Measurements from ENCODE around the gene CDK18. TPM values are rescaled to one million over a fixed set of nuclear protein-coding genes. Genes with fewer than 3 reads are reported as not detected.
A peak's percentile ranks its signal among the peaks of the same experiment; 100 is the strongest.

CDK18 gene
- polyA plus RNA-seq, 1 donor: 52.6 TPM

DNA sequence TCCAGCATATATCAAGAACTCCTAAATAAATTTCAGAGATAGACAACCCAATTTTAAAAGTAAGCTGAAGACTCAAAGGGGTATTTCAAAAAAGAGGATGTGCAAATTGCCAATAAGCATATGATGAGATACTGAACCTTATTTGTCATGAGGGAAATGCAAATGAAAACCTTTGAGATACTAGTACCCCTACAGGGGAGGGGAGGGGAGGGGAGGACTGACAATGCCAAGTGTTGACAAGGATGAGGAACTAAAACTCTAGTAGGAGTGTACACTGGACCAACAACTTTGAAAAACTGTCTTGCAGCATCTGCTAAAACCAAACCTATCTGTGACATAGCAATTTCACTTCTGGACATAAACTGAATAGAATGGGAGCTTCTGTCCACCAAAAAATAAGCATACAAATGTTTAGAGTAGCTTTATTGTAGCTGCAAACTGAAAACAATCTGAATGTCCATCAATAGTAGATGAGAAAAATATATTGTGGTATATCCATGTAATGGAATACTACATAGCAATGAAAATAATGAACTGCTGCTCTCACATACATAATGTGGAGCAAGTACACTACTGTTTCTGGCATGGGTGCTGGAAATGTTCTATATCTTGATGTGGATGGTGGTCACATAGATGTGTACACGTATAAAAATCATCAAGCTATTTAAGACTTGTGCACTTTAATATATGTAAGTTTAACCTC lies 57.2 kb downstream of the CDK18 start:
- no CpG with 5 or more reads among the region's 1 CpG for WGBS (ENCODE audit: insufficient coverage, low lambda C conversion rate)
- Histone ChIP-seq H3K27me3 (ENCODE audit: control insufficient read depth, insufficient read depth, low read length) (no peaks in the 10 kb centered on the region), H3K36me3 (ENCODE audit: control insufficient read depth, insufficient read depth, low read length) (no peaks in the 10 kb centered on the region), H3K27ac (ENCODE audit: low read length) (no peak overlapping the region), H3K9me3 (ENCODE audit: control insufficient read depth, low read depth, low read length) (peaks cover 9% of the 10 kb centered on the region), H3K4me1 (ENCODE audit: control insufficient read depth, insufficient read depth, low read length) (peaks cover 4% of the 10 kb centered on the region), H3K4me3 (ENCODE audit: low read length) (no peak overlapping the region)
- DNase-seq: no peak

GRCh38 chr1:205563927-205564441 lies 59.5 kb downstream of the CDK18 start:
- Histone ChIP-seq H3K4me1 (ENCODE audit: control insufficient read depth, insufficient read depth, low read length) (peaks cover 9% of the 10 kb centered on the region), H3K27me3 (ENCODE audit: control insufficient read depth, insufficient read depth, low read length) (peaks cover 19% of the 10 kb centered on the region), H3K9me3 (ENCODE audit: control insufficient read depth, low read depth, low read length) (peaks cover 10% of the 10 kb centered on the region), H3K4me3 (ENCODE audit: low read length) (no peak overlapping the region), H3K36me3 (ENCODE audit: control insufficient read depth, insufficient read depth, low read length) (no peaks in the 10 kb centered on the region), H3K27ac (ENCODE audit: low read length) (no peak overlapping the region)
- whole genome bisulfite sequencing (ENCODE audit: insufficient coverage, low lambda C conversion rate): no CpG with 5 or more reads among the region's 5 CpGs
- peak in 1 of 2 donors; percentile 55 for DNase-seq

GRCh38 chr1:205565799-205566198 lies 61.3 kb downstream of the CDK18 start:
- no peak overlapping the region for H3K4me3 ChIP-seq (ENCODE audit: low read length)
- peaks cover 36% of the 10 kb centered on the region for H3K27me3 ChIP-seq (ENCODE audit: control insufficient read depth, insufficient read depth, low read length)
- H3K27ac ChIP-seq (ENCODE audit: low read length): no peak overlapping the region
- peaks cover 4% of the 10 kb centered on the region for H3K9me3 ChIP-seq (ENCODE audit: control insufficient read depth, low read depth, low read length)
- H3K4me1 ChIP-seq (ENCODE audit: control insufficient read depth, insufficient read depth, low read length): peaks cover 9% of the 10 kb centered on the region
- DNase-seq: peak; percentile 55 to 77
- no peaks in the 10 kb centered on the region for H3K36me3 ChIP-seq (ENCODE audit: control insufficient read depth, insufficient read depth, low read length)
- WGBS (ENCODE audit: insufficient coverage, low lambda C conversion rate): 0% methylated on average over 2 of the region's 3 CpGs

DNA sequence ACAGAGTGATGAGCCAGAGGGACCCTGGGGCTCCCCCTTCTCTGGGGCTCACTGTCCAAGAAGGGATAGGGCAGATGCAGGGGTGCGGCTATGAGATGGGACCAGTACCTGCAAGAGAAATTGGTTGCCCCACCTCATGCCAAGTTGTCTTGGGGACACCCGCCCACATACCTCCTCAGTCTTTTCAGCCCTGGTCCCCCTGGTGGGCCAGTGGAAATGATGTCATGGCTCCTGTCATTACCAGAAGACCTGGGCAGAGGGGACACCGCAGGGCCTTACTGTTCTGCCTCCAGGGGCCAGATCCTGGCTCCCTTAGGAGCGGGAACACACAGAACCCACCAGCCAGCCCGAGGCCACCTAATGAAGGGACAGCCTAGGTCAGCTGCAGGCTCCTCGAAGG lies 63.2 kb downstream of the CDK18 start:
- H3K27ac ChIP-seq (ENCODE audit: low read length): no peak overlapping the region
- DNase-seq: no peak
- H3K4me1 ChIP-seq (ENCODE audit: control insufficient read depth, insufficient read depth, low read length): peaks cover 9% of the 10 kb centered on the region
- no peak overlapping the region for H3K4me3 ChIP-seq (ENCODE audit: low read length)
- peaks cover 46% of the 10 kb centered on the region for H3K27me3 ChIP-seq (ENCODE audit: control insufficient read depth, insufficient read depth, low read length)
- no peaks in the 10 kb centered on the region for H3K36me3 ChIP-seq (ENCODE audit: control insufficient read depth, insufficient read depth, low read length)
- peaks cover 2% of the 10 kb centered on the region for H3K9me3 ChIP-seq (ENCODE audit: control insufficient read depth, low read depth, low read length)
- WGBS (ENCODE audit: insufficient coverage, low lambda C conversion rate): no CpG with 5 or more reads among the region's 6 CpGs

DNA sequence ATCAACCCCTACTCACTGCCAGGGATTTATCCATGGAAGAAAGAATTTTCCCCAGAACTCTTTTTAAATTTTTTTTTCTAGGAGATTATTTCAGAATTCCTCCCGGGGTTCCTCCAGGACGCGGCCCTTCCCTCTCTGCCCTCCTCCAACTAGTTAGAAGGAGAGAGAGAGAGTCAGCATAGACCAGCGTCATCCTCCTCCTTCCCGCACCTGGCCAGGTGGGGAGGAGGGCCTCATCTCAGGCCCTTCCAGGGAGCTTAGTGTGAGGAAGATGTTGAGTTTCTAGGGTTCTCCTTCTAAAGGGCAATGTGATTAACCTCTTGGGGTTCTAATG lies 63.6 kb downstream of the CDK18 start:
- Histone ChIP-seq H3K9me3 (ENCODE audit: control insufficient read depth, low read depth, low read length) (peaks cover 2% of the 10 kb centered on the region), H3K27me3 (ENCODE audit: control insufficient read depth, insufficient read depth, low read length) (peaks cover 47% of the 10 kb centered on the region), H3K4me3 (ENCODE audit: low read length) (no peak overlapping the region), H3K4me1 (ENCODE audit: control insufficient read depth, insufficient read depth, low read length) (peaks cover 9% of the 10 kb centered on the region), H3K27ac (ENCODE audit: low read length) (no peak overlapping the region), H3K36me3 (ENCODE audit: control insufficient read depth, insufficient read depth, low read length) (no peaks in the 10 kb centered on the region)
- DNase-seq: no peak
- WGBS (ENCODE audit: insufficient coverage, low lambda C conversion rate): no CpG with 5 or more reads among the region's 5 CpGs

DNA sequence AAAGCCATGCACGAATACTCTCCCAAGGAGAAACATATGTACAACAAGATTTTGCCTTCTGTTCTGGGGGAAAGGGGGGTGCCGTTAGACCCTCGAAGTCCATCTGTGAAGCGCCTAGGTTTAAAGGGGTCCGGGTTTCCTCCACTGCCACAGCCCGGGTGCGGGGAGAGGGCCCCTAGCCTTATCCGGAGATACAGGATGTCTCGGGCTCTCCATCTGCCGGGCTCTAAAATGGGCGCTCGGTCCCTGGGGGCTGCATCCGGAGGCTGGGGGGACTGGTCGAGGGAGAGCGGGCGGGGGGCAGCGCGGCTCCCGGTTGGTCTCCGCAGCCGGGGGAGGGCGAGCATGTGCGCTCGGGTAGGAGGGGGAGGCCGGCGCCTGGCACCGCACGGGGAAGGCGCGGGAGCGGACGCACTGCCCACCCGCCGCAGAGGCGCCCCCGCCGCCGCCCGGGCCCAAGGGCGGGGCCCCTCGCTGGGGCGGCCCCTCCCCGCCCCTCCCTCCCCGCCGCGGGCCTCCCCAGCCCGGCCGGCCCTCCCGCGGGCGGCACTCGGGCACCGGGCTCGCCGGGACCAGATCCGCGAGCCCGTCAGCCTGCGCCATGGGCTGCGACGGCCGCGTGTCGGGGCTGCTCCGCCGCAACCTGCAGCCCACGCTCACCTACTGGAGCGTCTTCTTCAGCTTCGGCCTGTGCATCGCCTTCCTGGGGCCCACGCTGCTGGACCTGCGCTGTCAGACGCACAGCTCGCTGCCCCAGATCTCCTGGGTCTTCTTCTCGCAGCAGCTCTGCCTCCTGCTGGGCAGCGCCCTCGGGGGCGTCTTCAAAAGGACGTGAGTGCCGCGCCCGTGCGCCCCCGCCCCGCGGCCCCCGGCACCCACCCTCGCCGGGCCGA lies 64.2 kb downstream of the CDK18 start:
- Histone ChIP-seq H3K36me3 (ENCODE audit: control insufficient read depth, insufficient read depth, low read length) (no peaks in the 10 kb centered on the region), H3K27ac (ENCODE audit: low read length) (no peak overlapping the region), H3K4me3 (ENCODE audit: low read length) (peak overlapping the region; percentile 16), H3K9me3 (ENCODE audit: control insufficient read depth, low read depth, low read length) (peaks cover 2% of the 10 kb centered on the region), H3K27me3 (ENCODE audit: control insufficient read depth, insufficient read depth, low read length) (peaks cover 47% of the 10 kb centered on the region), H3K4me1 (ENCODE audit: control insufficient read depth, insufficient read depth, low read length) (peaks cover 9% of the 10 kb centered on the region)
- no CpG with 5 or more reads among the region's 90 CpGs for WGBS (ENCODE audit: insufficient coverage, low lambda C conversion rate)
- DNase-seq: peak in 1 of 2 donors; percentile 37

DNA sequence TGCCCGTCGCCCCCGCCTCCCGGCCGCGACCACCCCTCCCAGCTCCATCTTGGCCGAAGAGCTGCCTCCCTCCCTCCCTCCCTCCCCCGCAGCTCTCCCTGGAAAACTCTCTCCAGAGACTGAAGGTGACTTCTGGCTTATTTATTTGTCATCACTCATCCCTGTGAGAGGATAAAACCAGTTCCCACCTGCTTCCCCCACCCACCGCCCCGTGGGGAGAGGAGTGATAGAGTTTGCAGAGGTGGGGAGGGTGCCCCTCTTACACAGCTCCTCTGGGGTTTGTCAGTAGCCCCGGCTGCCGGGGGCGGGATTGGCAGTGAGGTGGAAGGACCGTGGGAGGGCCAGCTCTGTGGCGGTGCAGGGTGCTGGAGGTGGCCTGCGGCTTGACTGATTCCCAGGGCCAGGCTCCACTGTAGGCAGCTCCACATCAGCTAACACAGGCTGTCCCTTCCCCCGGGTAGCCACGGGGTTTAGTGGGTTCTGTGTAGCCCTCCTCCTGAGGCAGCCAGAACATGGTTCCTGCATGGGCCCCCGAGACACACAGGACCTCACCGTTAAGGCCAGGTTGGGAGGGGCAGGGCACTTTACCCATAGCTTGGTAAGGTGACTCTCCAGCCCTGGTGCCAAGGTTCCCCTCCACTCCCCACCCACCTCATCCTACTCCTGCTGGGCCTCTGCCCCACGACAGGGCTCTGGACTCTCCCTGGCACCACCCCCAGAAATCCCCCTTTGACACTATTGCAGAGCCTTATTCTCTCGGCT lies 65.1 kb downstream of the CDK18 start:
- no peak for DNase-seq
- Histone ChIP-seq H3K36me3 (ENCODE audit: control insufficient read depth, insufficient read depth, low read length) (no peaks in the 10 kb centered on the region), H3K9me3 (ENCODE audit: control insufficient read depth, low read depth, low read length) (peaks cover 2% of the 10 kb centered on the region), H3K4me1 (ENCODE audit: control insufficient read depth, insufficient read depth, low read length) (peaks cover 9% of the 10 kb centered on the region), H3K27ac (ENCODE audit: low read length) (no peak overlapping the region), H3K4me3 (ENCODE audit: low read length) (no peak overlapping the region), H3K27me3 (ENCODE audit: control insufficient read depth, insufficient read depth, low read length) (peaks cover 47% of the 10 kb centered on the region)
- WGBS (ENCODE audit: insufficient coverage, low lambda C conversion rate): no CpG with 5 or more reads among the region's 22 CpGs

GRCh38 chr1:205570173-205570501 lies 65.7 kb downstream of the CDK18 start:
- Histone ChIP-seq H3K27me3 (ENCODE audit: control insufficient read depth, insufficient read depth, low read length) (peaks cover 47% of the 10 kb centered on the region), H3K9me3 (ENCODE audit: control insufficient read depth, low read depth, low read length) (peaks cover 2% of the 10 kb centered on the region), H3K36me3 (ENCODE audit: control insufficient read depth, insufficient read depth, low read length) (no peaks in the 10 kb centered on the region), H3K27ac (ENCODE audit: low read length) (no peak overlapping the region), H3K4me3 (ENCODE audit: low read length) (no peak overlapping the region), H3K4me1 (ENCODE audit: control insufficient read depth, insufficient read depth, low read length) (peaks cover 9% of the 10 kb centered on the region)
- no peak for DNase-seq
- WGBS (ENCODE audit: insufficient coverage, low lambda C conversion rate): no CpG with 5 or more reads among the region's 7 CpGs

DNA sequence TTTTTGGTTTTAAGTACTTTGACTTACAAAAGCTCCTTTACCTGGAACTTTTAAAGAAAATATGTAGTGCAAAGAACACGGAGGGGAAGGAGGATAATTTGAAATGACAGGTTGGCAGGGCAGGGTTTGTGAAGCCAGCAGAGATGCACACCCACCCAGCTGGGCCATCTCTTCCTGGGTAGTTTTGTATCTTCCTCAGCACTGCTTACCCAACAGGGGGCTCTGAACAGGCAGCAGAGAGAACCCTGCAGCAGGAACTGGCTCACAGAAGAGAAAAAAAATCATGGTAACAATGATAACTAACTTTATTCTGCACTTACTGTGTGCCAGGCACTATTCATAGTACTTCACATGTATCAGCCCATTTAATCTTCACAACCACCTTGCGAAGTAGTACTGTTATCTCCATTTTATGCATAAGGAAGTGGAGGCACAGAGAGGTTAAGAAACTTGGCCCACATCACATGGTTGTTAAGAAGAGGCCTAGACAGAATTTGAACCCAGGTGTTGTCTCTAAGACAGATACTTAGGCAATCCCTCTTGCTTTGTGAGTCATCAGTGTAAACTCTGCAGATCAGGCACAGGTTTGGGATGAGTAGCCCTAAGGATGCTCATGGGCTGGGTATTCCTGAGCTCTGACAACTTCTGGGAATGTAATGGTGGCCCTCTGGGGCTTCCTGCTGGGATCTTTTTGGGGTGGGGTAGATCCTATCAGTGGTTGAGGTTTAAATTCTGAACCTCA lies 66.5 kb downstream of the CDK18 start:
- Histone ChIP-seq H3K27me3 (ENCODE audit: control insufficient read depth, insufficient read depth, low read length) (peaks cover 48% of the 10 kb centered on the region), H3K36me3 (ENCODE audit: control insufficient read depth, insufficient read depth, low read length) (no peaks in the 10 kb centered on the region), H3K9me3 (ENCODE audit: control insufficient read depth, low read depth, low read length) (peaks cover 2% of the 10 kb centered on the region), H3K4me1 (ENCODE audit: control insufficient read depth, insufficient read depth, low read length) (peaks cover 14% of the 10 kb centered on the region), H3K4me3 (ENCODE audit: low read length) (no peak overlapping the region), H3K27ac (ENCODE audit: low read length) (no peak overlapping the region)
- no peak for DNase-seq
- 100% methylated on average over 1 of the region's 2 CpGs for WGBS (ENCODE audit: insufficient coverage, low lambda C conversion rate)

DNA sequence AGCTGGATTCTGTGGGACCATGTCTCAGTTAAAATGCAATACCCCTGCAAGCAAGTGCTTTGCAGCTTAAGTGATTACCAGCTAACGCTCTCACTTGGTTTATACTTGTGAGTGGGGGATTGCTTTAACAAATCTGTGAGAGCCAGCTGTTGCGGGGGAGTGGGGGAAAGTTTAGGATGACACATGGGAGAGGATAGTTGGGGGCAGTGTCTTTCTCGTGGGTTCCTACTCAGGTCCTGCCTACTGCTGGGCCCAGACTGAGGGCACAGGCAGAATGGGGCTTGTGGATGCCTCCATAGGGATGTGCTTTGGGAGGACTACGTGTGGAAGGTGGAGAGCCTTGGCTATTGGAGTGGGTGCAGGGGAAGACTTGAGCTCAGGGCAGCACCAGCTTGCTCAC lies 67.3 kb downstream of the CDK18 start:
- H3K4me1 ChIP-seq (ENCODE audit: control insufficient read depth, insufficient read depth, low read length): peaks cover 13% of the 10 kb centered on the region
- no CpG with 5 or more reads among the region's 4 CpGs for WGBS (ENCODE audit: insufficient coverage, low lambda C conversion rate)
- H3K27ac ChIP-seq (ENCODE audit: low read length): no peak overlapping the region
- peaks cover 2% of the 10 kb centered on the region for H3K9me3 ChIP-seq (ENCODE audit: control insufficient read depth, low read depth, low read length)
- H3K27me3 ChIP-seq (ENCODE audit: control insufficient read depth, insufficient read depth, low read length): peaks cover 49% of the 10 kb centered on the region
- no peaks in the 10 kb centered on the region for H3K36me3 ChIP-seq (ENCODE audit: control insufficient read depth, insufficient read depth, low read length)
- H3K4me3 ChIP-seq (ENCODE audit: low read length): no peak overlapping the region
- DNase-seq: no peak
